GM18873 (cell line): Measurements from ENCODE around the gene EPHA8.

Experiments
- ATAC-seq: cut with Tn5 transposase; IDR thresholded peaks from one replicate; pipeline ENCODE4 v1.9.1; 2021; ENCODE audit warnings: mild to moderate bottlenecking, moderate library complexity, moderate number of reproducible peaks; ENCODE audit not compliant: unreplicated experiment, low FRiP score

The EPHA8 gene

DNA sequence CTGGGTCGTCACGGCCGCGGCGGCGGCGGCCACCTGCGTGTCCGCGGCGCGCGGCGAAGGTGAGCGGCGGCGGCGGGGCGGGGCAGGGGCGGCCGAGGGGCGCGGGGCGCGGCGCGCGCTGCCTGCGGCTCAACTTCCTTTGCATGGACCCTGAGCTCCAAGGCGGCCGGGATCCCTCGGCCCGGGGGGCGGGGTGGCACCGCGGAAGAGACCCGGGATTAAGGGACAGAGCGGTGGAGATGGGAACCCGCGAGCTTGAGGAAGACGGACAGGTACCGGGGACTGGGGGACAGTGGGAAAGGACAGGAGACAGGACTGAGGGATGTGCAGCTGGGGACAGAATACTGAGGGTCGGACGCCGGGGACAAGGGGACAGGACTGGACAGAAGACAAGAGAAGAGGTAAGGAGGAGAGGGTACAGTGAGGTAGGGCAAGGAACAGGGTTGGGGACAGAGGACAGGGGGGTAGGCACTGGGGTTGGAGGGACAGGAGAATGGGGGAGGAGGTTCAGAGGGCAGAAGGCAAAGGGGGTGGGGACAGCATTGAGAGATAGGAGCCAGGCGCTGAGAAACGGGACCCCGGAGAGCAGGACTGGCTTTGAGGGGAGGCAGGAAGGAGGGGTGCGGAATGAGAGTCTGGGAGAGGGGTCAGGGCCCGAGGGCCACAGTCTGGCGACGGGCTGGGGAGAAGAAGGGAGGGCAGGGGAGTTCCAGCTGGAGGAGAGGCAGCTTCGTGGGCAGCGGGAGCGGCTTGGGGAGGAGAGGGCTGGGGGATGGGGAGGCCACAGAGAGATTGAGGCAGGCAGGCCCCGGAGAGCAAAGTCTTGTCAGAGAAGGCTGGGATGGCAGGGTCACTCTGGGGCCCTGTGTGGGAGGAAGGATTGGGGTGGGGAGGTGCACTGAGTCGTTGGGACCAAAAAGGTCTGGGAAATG lies 648 bp downstream of the EPHA8 start:
- ATAC-seq = no peak

DNA sequence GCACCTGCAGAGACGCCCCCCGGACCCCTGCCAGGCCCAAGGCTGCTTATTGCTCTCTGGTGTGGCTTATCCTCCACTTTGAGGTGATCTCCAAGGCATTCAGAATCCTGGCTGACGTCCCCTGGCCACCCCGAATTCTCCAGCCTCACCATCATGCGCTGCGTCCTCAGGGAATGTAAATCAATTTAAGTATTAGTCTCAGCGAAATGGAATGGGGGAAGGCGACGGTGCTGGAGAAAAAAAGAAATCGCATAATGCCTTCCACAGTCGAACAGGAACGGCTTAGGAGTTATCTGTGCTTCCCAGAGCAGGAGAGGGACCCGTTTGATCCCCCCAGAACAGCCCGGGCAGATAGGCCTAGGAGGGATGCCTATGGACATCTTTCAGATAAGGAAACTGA lies 2.9 kb downstream of the EPHA8 start:
- no peak for ATAC-seq

DNA sequence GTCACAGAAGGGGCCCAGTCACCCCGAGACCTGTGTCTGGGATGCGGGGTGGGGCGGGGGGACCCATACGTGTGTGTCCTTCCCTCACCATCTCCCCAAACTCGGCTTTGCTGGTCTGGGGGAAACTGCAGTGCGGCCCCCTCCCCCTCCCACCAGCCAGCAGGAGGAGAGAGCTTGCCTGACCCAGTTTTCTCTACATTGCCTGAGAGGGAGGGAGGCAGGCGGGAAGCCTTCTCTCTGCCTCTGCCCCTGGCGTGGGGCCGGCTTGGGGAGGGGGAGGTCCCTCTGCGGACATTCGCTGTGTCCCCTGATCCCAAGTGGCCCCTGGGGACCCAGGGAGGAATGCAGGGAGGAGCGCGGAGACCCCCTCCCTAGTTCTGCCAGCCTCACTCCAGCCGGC lies 3.9 kb downstream of the EPHA8 start:
- no peak for ATAC-seq

DNA sequence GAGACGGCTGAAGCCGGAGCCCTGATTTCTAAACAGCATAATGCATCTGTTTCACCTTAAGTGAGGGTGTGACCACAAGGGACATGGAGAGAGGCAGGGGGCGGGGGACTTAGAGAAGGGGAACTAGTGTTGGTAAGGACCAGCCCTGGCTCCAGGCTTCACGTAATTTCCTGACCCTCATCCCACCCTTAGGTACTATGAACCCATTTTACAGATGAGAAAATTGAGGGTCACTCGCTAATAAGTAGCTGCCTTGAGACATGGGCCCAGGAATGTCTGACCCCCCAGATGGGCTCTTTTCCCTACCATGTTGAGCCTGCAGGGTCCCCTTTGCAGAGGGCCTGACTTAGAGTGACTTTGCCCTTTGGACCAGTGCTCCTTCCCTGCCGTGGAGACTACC lies 4.7 kb downstream of the EPHA8 start:
- no peak for ATAC-seq

DNA sequence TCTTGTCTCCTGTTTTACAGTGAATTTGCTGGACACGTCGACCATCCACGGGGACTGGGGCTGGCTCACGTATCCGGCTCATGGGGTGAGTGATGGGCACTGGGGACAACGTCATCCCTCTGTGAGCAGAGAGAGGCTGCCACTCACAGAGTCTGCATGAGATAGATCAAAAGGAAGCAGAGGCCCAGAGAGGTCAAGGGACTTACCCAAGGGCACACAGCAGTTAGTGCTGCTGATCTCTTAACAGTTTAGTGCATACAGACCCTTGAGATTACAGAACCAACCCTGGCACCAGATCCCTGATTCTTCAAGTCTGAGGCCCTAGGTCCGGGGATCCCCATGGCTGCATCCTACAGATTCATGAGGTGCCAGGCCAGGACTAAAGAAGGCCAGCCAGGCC lies 6.0 kb downstream of the EPHA8 start:
- no peak for ATAC-seq

DNA sequence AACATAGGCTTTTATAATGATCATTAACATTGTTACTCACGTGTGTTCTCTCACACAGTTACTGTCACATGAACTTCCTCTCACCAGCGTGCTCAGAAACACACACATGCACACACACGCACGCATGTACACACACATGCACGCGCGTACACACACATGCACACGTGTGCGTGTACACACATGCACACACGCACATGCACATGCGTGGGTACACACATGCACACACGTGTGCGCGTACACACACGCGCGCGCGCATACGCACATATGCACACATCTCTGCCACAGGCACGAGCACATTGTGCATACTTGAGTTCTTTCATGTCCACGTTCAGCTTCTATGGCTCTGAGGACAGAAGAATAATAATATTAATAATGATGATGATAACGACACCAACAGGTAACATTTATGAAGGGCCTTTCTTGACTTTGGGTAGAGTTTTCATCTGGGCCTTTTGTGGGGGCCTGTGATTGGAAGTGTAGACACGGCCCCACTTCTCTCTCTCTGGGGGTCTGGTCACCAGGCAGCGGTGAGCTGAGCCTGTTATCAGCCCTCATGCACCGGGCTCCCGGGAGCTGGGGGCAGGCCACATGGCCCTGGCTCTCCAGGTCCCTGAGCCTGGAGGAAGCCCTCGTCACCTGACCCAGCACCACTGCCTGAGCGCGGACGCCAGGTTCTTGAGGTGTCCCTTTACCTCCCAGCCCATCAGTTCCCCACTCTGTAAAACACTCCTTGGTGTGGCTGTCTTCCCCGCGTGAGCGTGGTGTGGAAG lies 7.0 kb downstream of the EPHA8 start:
- ATAC-seq = no peak

DNA sequence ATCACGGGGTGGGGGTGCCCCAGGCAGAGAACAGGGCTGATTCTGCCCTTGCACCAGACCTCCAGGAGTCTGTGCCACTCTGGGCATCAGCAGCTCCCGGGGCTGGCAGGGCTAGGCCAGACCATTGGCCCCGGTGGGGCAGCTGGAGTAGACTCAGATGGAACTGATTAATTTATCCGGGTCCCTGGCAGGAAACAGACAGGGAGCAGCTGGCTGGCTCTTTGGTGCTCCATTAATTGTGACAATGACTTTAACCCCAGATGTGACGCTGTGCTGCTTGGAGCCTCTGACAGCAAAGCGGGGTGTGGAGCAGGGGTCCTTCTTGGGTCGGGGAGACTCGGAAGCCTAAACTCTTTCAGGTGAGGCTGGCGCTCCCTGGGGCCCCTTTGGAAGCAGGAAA lies 9.5 kb downstream of the EPHA8 start:
- no peak for ATAC-seq

DNA sequence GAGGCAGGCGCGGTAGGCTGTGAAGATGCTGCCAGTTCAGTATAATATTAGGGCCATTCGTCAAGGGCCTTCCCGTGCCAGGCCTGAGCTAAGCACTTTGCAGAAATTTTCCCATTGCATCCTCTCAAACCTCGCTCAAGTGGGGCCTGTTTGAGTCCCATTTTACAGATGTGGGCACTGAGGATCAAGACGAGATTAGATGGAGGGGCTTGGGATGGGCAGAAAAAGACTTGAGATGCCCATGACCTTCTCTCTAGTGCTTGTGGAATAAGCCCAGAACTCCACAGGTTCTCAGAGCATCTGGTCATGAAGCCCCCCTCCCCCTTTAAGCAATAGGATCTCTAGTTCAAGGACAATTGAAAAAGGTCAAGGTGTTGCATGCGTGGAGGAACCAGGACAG lies 9.9 kb downstream of the EPHA8 start:
- no peak for ATAC-seq

DNA sequence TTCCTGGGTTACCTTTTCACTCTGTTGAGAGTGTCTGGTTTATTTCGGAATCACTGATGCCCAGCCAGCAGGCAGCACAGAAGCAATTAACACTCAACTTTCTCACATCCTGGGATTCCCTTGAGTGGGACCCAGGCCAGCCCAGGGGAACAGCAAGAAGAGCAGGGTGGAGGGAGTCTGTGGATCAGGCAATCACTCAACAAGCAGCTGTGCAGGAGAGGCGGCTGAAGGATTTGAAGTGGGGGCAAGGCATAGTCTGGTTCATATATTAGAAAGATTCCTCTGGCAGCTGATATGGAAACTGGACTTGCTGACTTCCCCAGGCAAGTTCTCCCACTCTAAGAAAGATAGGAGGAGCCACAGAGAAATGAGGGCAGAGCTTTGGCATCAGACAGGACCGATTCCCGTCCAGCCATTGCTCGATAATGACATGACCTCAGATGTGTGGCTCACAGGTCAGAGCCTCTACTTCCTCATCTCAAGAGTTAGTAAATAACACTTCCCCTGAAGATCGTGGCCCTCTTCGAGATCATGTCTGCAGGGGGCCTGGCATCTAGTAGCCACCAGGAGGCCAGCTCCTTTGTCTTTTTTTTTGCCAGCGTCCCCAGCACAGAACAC lies 12.4 kb downstream of the EPHA8 start:
- no peak for ATAC-seq

DNA sequence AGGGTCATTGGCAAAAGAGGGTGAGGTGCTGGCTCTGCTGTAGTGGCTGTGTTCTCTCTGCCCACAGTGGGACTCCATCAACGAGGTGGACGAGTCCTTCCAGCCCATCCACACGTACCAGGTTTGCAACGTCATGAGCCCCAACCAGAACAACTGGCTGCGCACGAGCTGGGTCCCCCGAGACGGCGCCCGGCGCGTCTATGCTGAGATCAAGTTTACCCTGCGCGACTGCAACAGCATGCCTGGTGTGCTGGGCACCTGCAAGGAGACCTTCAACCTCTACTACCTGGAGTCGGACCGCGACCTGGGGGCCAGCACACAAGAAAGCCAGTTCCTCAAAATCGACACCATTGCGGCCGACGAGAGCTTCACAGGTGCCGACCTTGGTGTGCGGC lies 12.9 kb downstream of the EPHA8 start:
- no peak for ATAC-seq

DNA sequence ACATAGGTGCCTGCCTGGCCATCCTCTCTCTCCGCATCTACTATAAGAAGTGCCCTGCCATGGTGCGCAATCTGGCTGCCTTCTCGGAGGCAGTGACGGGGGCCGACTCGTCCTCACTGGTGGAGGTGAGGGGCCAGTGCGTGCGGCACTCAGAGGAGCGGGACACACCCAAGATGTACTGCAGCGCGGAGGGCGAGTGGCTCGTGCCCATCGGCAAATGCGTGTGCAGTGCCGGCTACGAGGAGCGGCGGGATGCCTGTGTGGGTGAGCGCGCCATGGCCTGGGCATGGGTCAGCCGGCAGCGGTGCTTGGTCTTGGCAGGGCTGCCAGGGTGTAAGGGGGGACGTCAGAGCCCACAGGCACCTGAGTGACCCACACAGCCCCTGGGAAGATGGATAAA lies 13.3 kb downstream of the EPHA8 start:
- no peak for ATAC-seq

DNA sequence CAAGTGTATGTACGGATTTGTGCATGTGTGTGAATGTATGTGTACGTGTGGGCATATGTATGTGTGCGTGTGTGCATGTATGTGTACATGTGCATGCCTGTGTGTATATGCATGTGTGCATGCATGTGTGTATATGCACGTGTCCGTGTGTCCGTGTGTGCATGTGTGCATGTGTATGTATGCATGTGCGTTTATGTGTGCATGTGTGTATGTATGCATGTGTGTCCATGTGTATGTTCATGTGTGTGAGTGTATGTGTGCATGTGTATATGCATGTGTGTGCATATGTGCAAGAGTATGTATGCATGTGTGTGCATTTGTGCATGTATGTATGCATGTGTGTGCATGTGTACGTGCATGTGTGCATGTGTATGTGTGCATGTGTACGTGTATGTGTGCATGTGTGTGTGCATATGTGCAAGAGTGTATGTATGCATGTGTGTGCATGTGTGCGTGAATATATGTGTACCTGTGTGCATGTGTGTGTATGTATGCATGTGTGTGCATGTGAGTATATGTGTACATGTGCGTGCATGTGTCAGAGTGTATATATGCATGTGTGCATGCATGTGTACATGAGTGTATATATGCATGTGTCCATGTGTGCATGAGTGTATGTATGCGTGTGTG lies 15.6 kb downstream of the EPHA8 start:
- ATAC-seq = no peak

DNA sequence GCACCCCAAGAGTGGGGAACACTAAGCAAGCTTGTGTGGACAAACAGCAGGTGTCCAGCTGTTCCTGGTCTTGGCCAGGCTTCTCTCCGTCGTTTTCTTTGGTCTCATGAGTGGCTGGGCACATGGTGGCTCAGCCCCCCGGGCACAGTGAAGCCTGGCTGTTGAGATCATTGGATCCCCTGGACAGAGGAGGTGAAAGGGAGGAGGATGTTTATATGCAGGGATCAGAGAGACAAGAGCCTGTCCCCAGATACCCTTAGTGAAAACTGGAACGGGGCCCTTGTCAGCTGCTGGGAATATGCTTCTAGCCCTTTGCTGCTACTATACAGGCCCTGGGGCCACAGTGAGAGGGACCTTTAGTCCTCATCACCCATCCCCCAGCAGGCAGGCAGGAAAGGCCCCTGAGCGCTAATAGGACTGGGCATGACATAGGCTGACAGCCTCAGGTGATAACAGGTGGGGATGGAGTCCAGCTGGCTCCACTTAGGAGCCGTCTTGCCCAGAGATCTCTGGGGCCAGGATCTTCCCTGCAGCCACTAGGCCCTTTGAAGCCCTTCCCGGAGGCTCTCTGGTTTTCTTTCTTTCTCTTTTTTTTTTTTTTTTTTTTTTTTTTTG lies 16.4 kb downstream of the EPHA8 start:
- ATAC-seq = no peak

DNA sequence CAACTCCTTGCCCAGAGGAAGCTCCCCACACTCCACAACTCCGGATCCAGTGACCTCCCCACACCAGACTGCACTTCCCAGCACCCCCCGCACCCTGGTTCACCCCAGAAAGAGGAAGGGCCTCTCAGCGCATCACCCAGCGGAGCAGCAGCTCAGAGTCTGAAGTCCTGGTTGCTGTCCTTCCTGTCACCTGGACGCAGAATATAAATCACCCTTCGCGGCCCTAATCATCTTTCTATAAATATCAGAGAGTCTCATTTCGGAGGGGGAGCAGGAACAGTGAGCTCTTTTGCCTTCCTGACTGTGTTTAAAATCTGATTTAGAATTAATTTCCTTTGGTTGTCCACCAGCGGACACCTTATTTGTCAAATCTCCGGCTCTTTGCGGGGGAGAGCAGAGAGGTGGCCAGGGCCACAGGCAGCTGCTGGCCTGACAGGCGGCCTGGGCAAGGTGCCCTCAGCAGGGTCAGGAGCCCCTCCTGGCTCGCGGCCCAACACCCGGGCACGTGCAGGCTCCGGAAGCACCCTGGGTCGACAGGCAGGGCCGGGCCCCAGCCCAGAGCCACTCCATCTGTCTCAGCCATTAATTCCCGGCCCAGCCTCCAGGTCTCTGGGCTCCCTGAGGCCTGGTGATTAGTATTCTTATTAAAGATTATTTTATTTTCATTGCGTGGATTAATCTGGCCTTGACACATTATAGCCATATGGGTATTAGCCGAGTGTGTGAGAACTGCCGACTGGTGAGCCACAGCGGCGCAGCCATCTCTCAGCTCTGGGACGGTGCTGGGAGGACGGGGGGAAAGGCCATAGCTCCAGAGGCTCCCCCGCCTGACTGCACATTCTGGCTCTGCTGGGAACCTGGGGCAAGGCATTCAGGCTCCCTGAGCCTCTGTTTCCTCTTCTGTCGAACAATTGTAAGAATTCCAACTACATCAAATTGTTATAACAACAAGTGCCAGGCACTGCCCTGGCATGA lies 19.7 kb downstream of the EPHA8 start:
- no peak for ATAC-seq

DNA sequence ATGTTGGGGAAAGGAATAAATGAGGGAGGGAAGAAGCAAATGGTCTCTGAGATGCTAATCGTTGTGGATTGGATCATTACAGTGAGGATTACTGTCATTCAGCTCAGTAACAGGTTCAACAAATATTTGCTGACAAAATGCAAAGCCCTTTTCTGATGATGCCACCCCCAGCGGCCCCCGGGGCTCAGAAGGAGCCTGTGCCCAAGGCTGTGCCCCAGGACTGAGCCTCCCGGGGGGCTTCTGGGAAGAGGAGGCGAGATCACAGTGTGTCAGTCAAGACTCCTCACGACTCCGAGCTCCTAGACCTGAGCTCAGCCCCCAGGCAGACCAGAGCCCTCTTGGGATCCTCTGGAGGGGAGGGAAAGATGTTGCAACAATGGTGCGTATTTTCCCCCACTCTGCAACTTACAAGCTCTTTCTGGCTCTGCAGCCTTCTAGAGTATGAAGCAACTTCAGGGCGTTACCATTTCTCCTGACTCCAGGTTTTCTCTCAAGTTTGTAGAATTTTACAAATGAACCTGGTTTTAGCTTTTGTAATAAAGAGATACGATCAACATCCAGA lies 20.8 kb downstream of the EPHA8 start:
- no peak for ATAC-seq

DNA sequence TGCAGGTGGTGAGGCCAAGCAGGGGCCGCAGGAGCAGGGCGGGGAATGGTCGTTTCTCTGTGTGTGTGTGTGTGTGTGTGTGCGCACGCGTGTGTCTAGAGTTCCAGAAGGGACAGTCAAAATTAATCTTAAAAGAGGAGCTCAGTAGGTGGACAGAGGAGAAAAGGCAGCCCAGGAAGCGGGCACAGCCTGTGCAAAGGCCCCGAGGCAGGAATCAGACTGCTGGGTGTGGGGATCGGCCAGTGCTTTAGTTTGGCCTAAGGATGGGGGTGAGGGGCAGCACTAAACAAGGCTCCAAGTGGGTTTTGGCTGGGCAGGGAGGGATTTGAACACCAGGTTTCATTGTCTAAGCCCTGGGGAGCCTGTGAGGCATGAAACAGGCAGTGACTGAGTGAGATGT lies 21.7 kb downstream of the EPHA8 start:
- no peak for ATAC-seq

DNA sequence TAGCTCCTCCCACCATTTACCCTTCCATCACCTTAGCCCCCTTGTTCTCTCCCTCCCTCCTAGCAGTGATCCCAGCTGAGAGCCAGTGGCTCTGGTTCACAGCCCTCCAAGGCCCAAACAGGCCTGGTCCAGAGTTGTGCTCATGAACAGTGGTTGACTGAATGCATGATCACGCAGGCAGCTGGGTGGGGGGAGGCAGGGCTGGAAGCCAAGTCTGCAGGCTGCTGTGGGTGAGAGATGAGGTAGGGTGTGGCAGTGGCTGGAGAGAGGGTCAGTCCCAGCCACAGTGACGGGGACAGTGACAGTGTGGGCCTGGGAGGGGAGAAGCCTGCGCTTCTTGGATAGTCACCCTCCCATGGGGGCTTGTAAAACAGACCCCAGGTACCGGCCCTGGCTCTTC lies 22.2 kb downstream of the EPHA8 start:
- ATAC-seq = no peak

DNA sequence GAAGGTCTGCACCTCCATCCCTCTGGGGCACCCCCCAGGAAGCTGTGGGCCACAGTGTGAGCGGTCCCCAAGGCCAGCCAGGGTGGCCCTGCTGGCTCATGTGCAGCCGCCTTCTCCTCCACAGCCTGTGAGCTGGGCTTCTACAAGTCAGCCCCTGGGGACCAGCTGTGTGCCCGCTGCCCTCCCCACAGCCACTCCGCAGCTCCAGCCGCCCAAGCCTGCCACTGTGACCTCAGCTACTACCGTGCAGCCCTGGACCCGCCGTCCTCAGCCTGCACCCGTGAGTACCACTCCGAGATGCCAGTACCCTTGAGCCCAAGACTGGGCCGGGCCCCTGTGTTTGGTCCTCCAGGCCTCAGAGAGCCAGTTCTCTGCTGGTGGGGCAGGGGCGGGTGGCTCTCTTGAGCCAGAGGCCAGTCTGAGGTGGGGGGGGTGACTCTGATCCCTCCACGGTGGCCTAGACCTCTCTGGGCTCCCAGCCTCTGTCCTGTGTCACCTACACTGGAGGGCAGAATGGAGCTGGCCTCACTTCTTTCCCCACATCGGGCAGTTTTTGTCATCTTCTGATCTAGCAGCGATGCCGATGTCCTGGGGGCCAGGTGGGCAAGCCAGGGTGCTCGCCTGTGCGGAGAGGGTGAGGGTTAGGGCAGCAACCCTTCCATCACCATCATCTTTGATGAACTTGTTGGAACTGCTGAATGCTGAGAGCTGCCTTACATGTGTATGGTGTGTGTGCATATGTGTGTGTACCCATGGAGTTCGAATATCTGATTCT lies 23.3 kb downstream of the EPHA8 start:
- no peak for ATAC-seq
